Dorsolateral prefrontal cortex (tissue), 118 donors: ENCODE data around the gene CEACAM18. TPM values are rescaled to one million over a fixed set of nuclear protein-coding genes. Genes with fewer than 3 reads are reported as not detected.

Experiments
- total RNA-seq, 120 experiments: library from RNA; stranded (reverse); gene quantifications; one replicate each; pipeline versions ENCODE4 v1.2.3 to v1.2.4, GENCODE V29; 2022

Gene CEACAM18
- total RNA-seq, 120 experiments from 2014 or later: not detected

Other genes with a start within 250 kb of the CEACAM18 start
- gene SIGLECL1, start 227.5 kb upstream of the CEACAM18 start, total RNA-seq: not detected
- gene IGLON5, start 166.9 kb upstream of the CEACAM18 start, total RNA-seq: 10 to 100 TPM in 116 of 120 experiments, 1 to 10 TPM in 4; 4.8 to 31.1 (median 18.0) TPM
- gene VSIG10L, start 136.4 kb upstream of the CEACAM18 start, total RNA-seq: 1 to 10 TPM; 1.7 to 6.8 (median 3.4) TPM
- gene ETFB, start 112.2 kb upstream of the CEACAM18 start, total RNA-seq: 100 to 1,000 TPM in 42 of 120 experiments, 10 to 100 TPM in 78; 45.6 to 130 (median 94.3) TPM
- gene CLDND2, start 109.5 kb upstream of the CEACAM18 start, total RNA-seq: 1 to 10 TPM in 102 of 120 experiments, under 1 TPM in 1, not detected in 17; 0.97 to 9.2 (median 2.6) TPM
- gene NKG7, start 105.9 kb upstream of the CEACAM18 start, total RNA-seq: 1 to 10 TPM in 53 of 120 experiments, under 1 TPM in 18, not detected in 49; 0.57 to 6.5 (median 1.6) TPM
- not detected for gene LIM2, start 90.6 kb upstream of the CEACAM18 start, total RNA-seq
- under 1 TPM in 17 of 120 experiments, not detected in 103; 0.33 to 0.94 (median 0.50) TPM for gene C19orf84, start 87.9 kb upstream of the CEACAM18 start, total RNA-seq
- 10 to 100 TPM in 30 of 120 experiments, 1 to 10 TPM in 90; 1.6 to 24.4 (median 6.1) TPM for gene SIGLEC10, start 60.9 kb upstream of the CEACAM18 start, total RNA-seq
- gene SIGLEC8, start 20.1 kb upstream of the CEACAM18 start, total RNA-seq: 10 to 100 TPM in 14 of 120 experiments, 1 to 10 TPM in 106; 1.3 to 16.1 (median 5.4) TPM
- gene SIGLEC12, start 23.3 kb downstream of the CEACAM18 start, total RNA-seq: under 1 TPM in 8 of 120 experiments, not detected in 112; 0.22 to 0.50 (median 0.31) TPM
- gene SIGLEC6, start 53.1 kb downstream of the CEACAM18 start, total RNA-seq: 1 to 10 TPM in 2 of 120 experiments, under 1 TPM in 25, not detected in 93; 0.25 to 1.5 (median 0.62) TPM
- 10 to 100 TPM; 13.2 to 30.4 (median 19.9) TPM for gene ZNF175, start 92.7 kb downstream of the CEACAM18 start, total RNA-seq
- 1 to 10 TPM in 15 of 120 experiments, under 1 TPM in 45, not detected in 60; 0.20 to 3.3 (median 0.68) TPM for gene SIGLEC5, start 151.9 kb downstream of the CEACAM18 start, total RNA-seq
- gene SIGLEC14, start 168.3 kb downstream of the CEACAM18 start, total RNA-seq: 10 to 100 TPM in 2 of 120 experiments, 1 to 10 TPM in 103, under 1 TPM in 11, not detected in 4; 0.33 to 13.4 (median 3.2) TPM
- gene SPACA6, start 214.8 kb downstream of the CEACAM18 start, total RNA-seq: 10 to 100 TPM; 15.5 to 76.0 (median 27.1) TPM
- 1 to 10 TPM; 1.1 to 8.3 (median 4.0) TPM for gene HAS1, start 245.5 kb downstream of the CEACAM18 start, total RNA-seq